ENCODE measurements around the gene CD47.

- no peak for TF ChIP-seq EZH2phosphoT487 (IDR thresholded peaks at IDR 0.05)
- no peak for TF ChIP-seq CTCF (IDR thresholded peaks at IDR 0.05)
- TF ChIP-seq EZH2 (IDR thresholded peaks at IDR 0.05), result no peak
Observed at GRCh38 chr3:108076564-108076963, 14.3 kb downstream of the CD47 start.
